Epithelial cell of esophagus (primary cell): ENCODE measurements around the gene MEGF11.

ENCODE experiments used
- DNase-seq: peaks from one replicate; pipeline ENCODE4 v3.0.0; 2010; ENCODE audit warnings: low read depth
- H3K4me3 ChIP-seq: 2 replicates; pipeline ENCODE4 v1.5.1; 2011; ENCODE audit warnings: mild to moderate bottlenecking, low read length, control low read depth
- TF ChIP-seq, protein P1 (sequence below): IDR thresholded peaks from 2 replicates; pipeline ENCODE4 v1.5.1; 2011; ENCODE audit warnings: low read depth, mild to moderate bottlenecking, low read length, control low read depth, inconsistent platforms; ENCODE audit not compliant: insufficient read depth; ENCODE audit errors: missing control alignments

The MEGF11 gene

GRCh38 chr15:66045542-66045941 is 208.0 kb downstream of the MEGF11 start:
- TF ChIP-seq, protein P1, sequence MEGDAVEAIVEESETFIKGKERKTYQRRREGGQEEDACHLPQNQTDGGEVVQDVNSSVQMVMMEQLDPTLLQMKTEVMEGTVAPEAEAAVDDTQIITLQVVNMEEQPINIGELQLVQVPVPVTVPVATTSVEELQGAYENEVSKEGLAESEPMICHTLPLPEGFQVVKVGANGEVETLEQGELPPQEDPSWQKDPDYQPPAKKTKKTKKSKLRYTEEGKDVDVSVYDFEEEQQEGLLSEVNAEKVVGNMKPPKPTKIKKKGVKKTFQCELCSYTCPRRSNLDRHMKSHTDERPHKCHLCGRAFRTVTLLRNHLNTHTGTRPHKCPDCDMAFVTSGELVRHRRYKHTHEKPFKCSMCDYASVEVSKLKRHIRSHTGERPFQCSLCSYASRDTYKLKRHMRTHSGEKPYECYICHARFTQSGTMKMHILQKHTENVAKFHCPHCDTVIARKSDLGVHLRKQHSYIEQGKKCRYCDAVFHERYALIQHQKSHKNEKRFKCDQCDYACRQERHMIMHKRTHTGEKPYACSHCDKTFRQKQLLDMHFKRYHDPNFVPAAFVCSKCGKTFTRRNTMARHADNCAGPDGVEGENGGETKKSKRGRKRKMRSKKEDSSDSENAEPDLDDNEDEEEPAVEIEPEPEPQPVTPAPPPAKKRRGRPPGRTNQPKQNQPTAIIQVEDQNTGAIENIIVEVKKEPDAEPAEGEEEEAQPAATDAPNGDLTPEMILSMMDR, result no peak
- no peak overlapping the region for H3K4me3 ChIP-seq
- DNase-seq, result no peak

GRCh38 chr15:66044837-66045236 is 208.7 kb downstream of the MEGF11 start:
- TF ChIP-seq, protein P1, result no peak
- no peak overlapping the region for H3K4me3 ChIP-seq
- DNase-seq, result no peak

GRCh38 chr15:66043264-66043663 is 210.3 kb downstream of the MEGF11 start:
- DNase-seq, result no peak
- H3K4me3 ChIP-seq, result no peak overlapping the region
- TF ChIP-seq, protein P1, result no peak

DNA sequence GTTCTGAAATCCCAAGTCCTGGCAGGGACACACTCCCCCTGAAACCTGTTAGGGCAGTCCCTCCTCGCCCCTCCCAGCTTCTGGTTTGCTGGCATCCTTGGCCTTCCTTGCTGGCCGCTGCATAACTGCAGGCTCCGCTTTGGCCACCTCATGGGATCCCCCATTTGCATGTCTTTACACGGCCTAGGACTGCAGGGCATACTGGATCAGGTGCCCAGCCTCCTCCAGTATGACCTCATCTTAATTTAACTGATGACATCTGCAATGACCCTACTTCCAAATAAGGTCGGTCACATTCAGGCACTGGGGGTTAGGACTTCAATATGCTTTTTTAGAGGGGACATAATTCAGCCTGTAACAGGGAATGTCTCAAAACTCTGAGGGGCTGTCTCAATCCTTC is 210.9 kb downstream of the MEGF11 start:
- no peak overlapping the region for H3K4me3 ChIP-seq
- peak; percentile 54 for DNase-seq
- TF ChIP-seq, protein P1, result no peak

DNA sequence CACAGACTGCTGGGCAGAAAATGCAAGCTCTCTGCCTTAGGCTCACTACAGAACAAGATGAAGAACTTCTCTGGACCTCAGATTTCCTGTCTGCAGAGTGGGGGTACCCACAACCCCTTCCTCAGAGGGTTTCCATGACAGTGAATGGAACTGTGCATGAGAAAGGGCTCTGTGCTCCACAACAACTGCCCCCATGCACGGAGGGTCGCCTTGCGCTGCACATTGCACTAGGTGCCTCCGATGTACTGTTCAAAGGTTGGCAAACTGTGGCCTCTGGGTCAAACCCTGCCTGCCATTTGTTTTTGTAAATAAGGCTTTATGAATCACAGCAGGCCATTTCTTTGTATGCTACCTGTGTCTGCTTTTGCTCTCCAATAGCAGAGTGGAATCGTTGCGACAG is 212.3 kb downstream of the MEGF11 start:
- DNase-seq, result no peak
- TF ChIP-seq, protein P1, result no peak

DNA sequence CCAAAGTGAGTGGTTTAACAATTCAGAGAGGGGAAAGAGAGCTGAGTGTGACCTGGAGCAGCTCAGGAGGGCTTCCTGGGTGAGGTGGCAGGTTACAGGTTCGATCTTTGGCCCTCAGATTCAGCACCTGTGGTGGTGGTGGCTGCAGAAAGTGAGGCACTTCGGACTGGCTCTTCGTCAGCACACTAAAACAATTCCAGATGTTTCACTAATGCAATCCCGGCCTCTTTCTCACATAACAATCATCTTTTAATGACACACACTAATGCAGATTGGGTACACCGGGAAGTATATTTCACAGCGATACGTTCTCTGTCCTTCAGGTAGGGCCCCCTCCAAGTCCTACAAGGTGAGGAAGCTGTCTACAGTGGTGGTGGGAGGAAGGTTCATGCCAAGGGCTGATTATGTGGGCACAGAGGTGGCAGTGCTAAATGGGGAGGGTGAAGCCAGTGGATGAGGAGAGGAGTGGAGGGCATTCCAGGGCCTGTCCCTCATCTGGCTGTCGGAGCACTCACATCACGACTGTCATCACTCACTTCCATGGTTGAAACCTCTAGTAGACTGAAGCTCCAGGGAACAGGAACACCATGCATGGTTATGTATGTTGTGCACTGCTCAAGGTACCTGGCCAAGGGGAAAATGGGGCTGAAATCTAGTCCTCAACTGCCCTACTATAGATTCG is 213.2 kb downstream of the MEGF11 start:
- TF ChIP-seq, protein P1, result no peak
- H3K4me3 ChIP-seq, result no peak overlapping the region
- no peak for DNase-seq

More for the DNA sequence above, 212.3 kb downstream of the MEGF11 start:
- no peak overlapping the region for H3K4me3 ChIP-seq

DNA sequence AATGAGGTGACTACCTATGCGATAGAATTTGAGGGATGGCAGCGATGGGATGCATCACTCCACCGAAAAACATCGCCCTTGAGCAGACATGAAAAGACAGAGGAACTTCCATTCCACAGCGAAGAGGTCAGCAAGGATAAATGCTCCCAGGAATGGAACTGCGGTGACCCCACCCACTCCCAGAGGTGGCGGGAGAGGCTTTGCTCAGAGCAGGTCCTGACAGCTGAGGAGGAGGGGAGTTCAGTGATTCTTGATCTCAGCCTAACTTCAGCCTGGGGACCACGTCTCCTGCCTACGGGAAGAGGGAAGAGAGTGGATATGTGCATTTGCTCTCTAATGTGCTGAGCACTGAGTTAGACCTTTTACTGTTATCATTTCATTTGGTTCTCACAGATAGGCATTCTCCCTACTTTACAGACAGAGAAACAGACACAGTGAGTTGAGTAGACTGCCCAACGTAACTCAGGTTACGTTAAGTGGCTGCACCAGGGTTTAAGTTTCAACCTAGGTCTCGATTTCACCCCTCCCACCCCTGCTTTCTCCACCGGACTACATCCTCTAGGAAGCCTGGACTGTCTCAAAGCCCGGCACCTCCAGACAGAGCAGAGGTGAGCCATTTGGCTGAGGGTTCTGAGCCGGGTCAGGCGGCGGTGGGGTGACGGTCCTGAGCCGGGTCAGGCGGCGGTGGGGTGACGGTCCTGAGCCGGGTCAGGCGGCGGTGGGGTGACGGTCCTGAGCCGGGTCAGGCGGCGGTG is 214.3 kb downstream of the MEGF11 start:
- DNase-seq, result peak; percentile 56
- TF ChIP-seq, protein P1, result no peak

More for the DNA sequence above, 214.3 kb downstream of the MEGF11 start:
- H3K4me3 ChIP-seq, result no peak overlapping the region
